PC-3 (cell line): ENCODE measurements around the gene SPAM1. TPM values are rescaled to one million over a fixed set of nuclear protein-coding genes. Genes with fewer than 3 reads are reported as not detected.

Source experiments
- ATAC-seq: fragments of 200-7000 bp; cut with Tn5 transposase; 2 replicates; pipeline ENCODE4 v1.9.1; 2020; ENCODE audit warnings: mild to moderate bottlenecking, moderate library complexity
- BruUV-seq: library from RNA; stranded (reverse); fragments of 400-500 nt; replicated peaks from 2 replicates; lab custom pipeline; 2021; lab: Mats Ljungman, UMichigan
- CTCF ChIA-PET: fragments of 300-600 bp; sonication (Branson Sonifier 250); formaldehyde crosslinking; loops from one replicate; lab custom pipeline; 2022; ENCODE audit warnings: antibody characterized with exemption; lab: Charles Lee
- POLR2A ChIA-PET: fragments of 300-600 bp; sonication (Branson Sonifier 250); formaldehyde crosslinking; loops from one replicate; lab custom pipeline; 2022; ENCODE audit warnings: antibody characterized with exemption; ENCODE audit not compliant: unreplicated experiment; lab: Charles Lee
- DNase-seq: peaks from one replicate; pipeline ENCODE4 v3.0.0-alpha.2; 2015
- H2AFZ ChIP-seq: fragments of 300-600 bp; sonication (generic); 2 replicates; pipeline ENCODE4 v1.6.0; 2016; ENCODE audit warnings: antibody characterized with exemption, low read length
- H3F3A ChIP-seq: fragments of 300-600 bp; sonication (generic); one replicate; pipeline ENCODE4 v1.6.0; 2017; ENCODE audit warnings: antibody characterized with exemption, low read length, control low read depth, mild to moderate bottlenecking; ENCODE audit not compliant: unreplicated experiment
- H3K27ac ChIP-seq: fragments of 300-600 bp; sonication (generic); 2 replicates; pipeline ENCODE4 v1.5.1; 2016; ENCODE audit warnings: mild to moderate bottlenecking, low read length
- H3K27me3 ChIP-seq: fragments of 300-600 bp; sonication (generic); 2 replicates; pipeline ENCODE4 v1.6.1; 2016; ENCODE audit warnings: low read length, mixed read lengths
- H3K36me3 ChIP-seq: fragments of 300-600 bp; sonication (generic); 2 replicates; pipeline ENCODE4 v1.6.1; 2016; ENCODE audit warnings: low read depth, mixed run types, low read length, mixed read lengths
- H3K4me1 ChIP-seq: fragments of 300-600 bp; sonication (generic); 2 replicates; pipeline ENCODE4 v1.5.1; 2016; ENCODE audit warnings: low read length; ENCODE audit not compliant: insufficient read depth
- H3K4me2 ChIP-seq: fragments of 300-600 bp; sonication (generic); 2 replicates; pipeline ENCODE4 v1.6.0; 2016; ENCODE audit warnings: low read length
- H3K4me3 ChIP-seq: fragments of 300-600 bp; sonication (generic); 2 replicates; pipeline ENCODE4 v1.5.1; 2016; ENCODE audit warnings: mild to moderate bottlenecking, low read length, mixed read lengths
- H3K79me2 ChIP-seq: fragments of 300-600 bp; sonication (generic); 2 replicates; pipeline ENCODE4 v1.6.1; 2017; ENCODE audit warnings: low read length, mixed read lengths
- H3K9ac ChIP-seq: fragments of 300-600 bp; sonication (generic); 2 replicates; pipeline ENCODE4 v1.6.0; 2016; ENCODE audit warnings: mild to moderate bottlenecking, low read length
- H3K9me2 ChIP-seq: fragments of 300-600 bp; sonication (generic); replicated peaks from 2 replicates; pipeline ENCODE4 v1.6.1; 2016; ENCODE audit warnings: mixed run types, low read length, mixed read lengths
- H3K9me3 ChIP-seq: fragments of 300-600 bp; sonication (generic); 2 replicates; pipeline ENCODE4 v1.6.1; 2016; ENCODE audit warnings: low read length, mixed read lengths
- H4K20me1 ChIP-seq: fragments of 300-600 bp; sonication (generic); 2 replicates; pipeline ENCODE4 v1.6.1; 2016; ENCODE audit warnings: low read length, mixed read lengths
- EZH2 ChIP-seq: fragments of 300-600 bp; sonication (generic); IDR thresholded peaks from one replicate; pipeline ENCODE4 v1.6.1; 2017; ENCODE audit warnings: antibody characterized with exemption, mild to moderate bottlenecking, low read length; ENCODE audit not compliant: unreplicated experiment
- EZH2phosphoT487 ChIP-seq: fragments of 300-600 bp; sonication (generic); IDR thresholded peaks from 2 replicates; pipeline ENCODE4 v1.6.1; 2018; ENCODE audit warnings: mild to moderate bottlenecking, antibody characterized with exemption, low read length, borderline replicate concordance
- intact Hi-C: fragments of 100-400 bp; cut with micrococcal nuclease; formaldehyde crosslinking; loops from 2 replicates; pipeline ENCODE4 v1.9.0; 2023
- total RNA-seq: library from RNA; depleted of rRNA; stranded (reverse); fragments of >200 nt; gene quantifications from 2 replicates; pipeline ENCODE4 v1.2.3, GENCODE V29; 2014
- TF ChIP-seq, protein P1 (sequence below): fragments of 300-600 bp; sonication (generic); conservative IDR thresholded peaks from 2 replicates; pipeline ENCODE4 v1.5.1; 2017; ENCODE audit warnings: antibody characterized with exemption, low read depth, mild to moderate bottlenecking, low read length

SPAM1 gene
- total RNA-seq, 1 experiment from 2014 or later, result not detected

DNA sequence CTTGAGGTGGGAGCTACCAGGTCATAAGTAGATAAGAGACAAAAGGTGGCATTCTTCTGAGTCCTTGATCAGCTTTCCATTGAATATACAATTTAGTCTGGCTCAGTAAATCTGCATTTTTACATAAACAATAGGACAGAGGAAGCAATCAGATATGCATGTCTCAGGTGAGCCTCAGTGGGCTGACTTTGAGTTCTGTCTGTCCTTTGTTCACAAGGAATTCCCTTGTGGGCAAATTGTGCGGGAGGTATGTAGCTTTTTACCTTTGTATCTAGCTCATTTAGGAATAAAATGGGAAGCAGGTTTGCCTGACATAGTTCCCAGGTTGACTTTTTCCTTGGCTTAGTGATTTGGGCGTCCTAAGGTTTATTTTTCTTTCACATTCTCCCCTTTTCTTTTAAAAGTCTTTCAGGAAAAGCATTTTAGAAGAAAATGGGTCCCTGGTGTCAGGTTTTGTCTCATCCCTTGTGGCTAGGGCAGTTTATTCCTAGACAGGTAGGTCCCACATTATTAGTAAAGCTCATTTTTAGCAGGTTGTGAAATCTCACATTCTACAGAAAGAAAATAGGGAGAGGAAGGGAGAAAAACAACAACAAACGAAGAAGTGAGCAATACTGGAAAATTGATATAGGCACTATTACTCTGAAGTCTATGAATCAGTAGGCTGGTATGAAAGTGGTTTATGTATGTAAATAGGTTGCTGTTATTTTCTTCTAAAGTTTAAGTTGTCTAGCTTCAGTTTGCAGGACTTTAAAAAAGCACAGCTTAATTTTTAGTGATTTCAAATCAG lies 16.5 kb downstream of the SPAM1 start:
- no peaks in the 10 kb centered on the region for H3F3A ChIP-seq
- H3K9me3 ChIP-seq, result no peaks in the 10 kb centered on the region
- intact Hi-C loops, result no loop called here
- TF ChIP-seq EZH2phosphoT487 (no peak), EZH2 (no peak)
- TF ChIP-seq, protein P1, sequence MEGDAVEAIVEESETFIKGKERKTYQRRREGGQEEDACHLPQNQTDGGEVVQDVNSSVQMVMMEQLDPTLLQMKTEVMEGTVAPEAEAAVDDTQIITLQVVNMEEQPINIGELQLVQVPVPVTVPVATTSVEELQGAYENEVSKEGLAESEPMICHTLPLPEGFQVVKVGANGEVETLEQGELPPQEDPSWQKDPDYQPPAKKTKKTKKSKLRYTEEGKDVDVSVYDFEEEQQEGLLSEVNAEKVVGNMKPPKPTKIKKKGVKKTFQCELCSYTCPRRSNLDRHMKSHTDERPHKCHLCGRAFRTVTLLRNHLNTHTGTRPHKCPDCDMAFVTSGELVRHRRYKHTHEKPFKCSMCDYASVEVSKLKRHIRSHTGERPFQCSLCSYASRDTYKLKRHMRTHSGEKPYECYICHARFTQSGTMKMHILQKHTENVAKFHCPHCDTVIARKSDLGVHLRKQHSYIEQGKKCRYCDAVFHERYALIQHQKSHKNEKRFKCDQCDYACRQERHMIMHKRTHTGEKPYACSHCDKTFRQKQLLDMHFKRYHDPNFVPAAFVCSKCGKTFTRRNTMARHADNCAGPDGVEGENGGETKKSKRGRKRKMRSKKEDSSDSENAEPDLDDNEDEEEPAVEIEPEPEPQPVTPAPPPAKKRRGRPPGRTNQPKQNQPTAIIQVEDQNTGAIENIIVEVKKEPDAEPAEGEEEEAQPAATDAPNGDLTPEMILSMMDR, result no peak
- H3K27me3 ChIP-seq, result no peaks in the 10 kb centered on the region
- ChIA-PET CTCF (interaction anchor here (0.5 to 0.6 kb wide), 2 partner anchors 574 to 1458 kb away, joined by 3 read pairs; no protein-coding TSS in a partner anchor), POLR2A (no interaction called here)
- no peak overlapping the region for H2AFZ ChIP-seq
- H3K27ac ChIP-seq, result no peak overlapping the region
- no peaks in the 10 kb centered on the region for H3K9me2 ChIP-seq
- H3K4me3 ChIP-seq, result no peak overlapping the region
- H3K4me1 ChIP-seq, result peaks cover 16% of the 10 kb centered on the region
- no TSS peak for BruUV-seq
- H3K9ac ChIP-seq, result no peak overlapping the region
- no peaks in the 10 kb centered on the region for H3K36me3 ChIP-seq
- DNase-seq, result peak; percentile 41
- H3K79me2 ChIP-seq, result no peaks in the 10 kb centered on the region
- peak overlapping the region; percentile 17; the same call in 1 of the 2 replicates for H3K4me2 ChIP-seq
- no peaks in the 10 kb centered on the region for H4K20me1 ChIP-seq
- no peak for ATAC-seq

DNA sequence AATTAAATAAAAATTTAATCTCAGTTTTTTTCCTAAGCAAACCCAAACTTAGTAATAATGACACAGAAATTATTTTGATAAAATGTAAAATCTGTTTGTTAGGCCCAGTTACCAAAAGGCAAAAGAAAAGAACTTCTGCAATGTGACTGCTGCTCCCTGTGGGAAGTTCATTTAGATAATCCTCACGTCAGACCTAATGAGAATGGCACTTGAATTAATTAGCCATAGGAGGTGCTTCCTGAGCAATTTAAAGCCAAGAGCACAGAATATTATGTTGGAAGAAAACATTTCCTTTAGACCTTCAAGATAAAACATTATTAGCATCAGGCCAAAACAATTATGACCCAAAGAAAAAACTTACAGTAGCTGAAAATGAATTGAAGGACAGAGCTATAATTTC lies 19.4 kb downstream of the SPAM1 start:
- Histone ChIP-seq H2AFZ (no peak overlapping the region), H3K36me3 (no peaks in the 10 kb centered on the region), H3K4me2 (no peak overlapping the region), H4K20me1 (no peaks in the 10 kb centered on the region), H3K79me2 (no peaks in the 10 kb centered on the region), H3K9ac (no peak overlapping the region), H3K4me1 (peaks cover 16% of the 10 kb centered on the region), H3K27me3 (no peaks in the 10 kb centered on the region), H3K9me3 (no peaks in the 10 kb centered on the region), H3K9me2 (no peaks in the 10 kb centered on the region), H3K27ac (no peak overlapping the region), H3K4me3 (no peak overlapping the region), H3F3A (no peaks in the 10 kb centered on the region)
- intact Hi-C loops, result no loop called here
- ChIA-PET POLR2A (no interaction called here), CTCF (no interaction called here)
- BruUV-seq, result no TSS peak
- DNase-seq (no peak), ATAC-seq (no peak)
- TF ChIP-seq EZH2phosphoT487 (no peak), EZH2 (no peak)
- TF ChIP-seq, protein P1, result no peak

DNA sequence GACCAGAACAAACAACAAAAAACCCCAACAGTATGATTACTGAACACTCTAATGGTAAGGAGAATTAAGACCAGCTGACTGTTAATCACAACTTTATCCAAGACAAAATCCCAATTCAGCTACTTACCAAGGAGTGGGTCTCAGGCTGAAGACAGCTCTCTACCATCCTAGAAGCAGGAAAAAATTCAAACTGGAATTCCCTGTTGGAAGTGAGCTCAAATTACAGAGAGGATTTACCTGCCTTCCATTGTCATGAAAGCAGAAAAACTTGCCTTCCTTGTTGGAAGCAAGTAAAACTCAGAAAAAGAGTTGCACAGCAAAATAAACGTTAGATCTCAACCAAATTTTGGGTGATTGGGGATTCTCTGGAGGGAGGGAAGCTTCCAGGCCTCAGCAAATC lies 20.9 kb downstream of the SPAM1 start:
- intact Hi-C loops, result no loop called here
- H4K20me1 ChIP-seq, result no peaks in the 10 kb centered on the region
- no peaks in the 10 kb centered on the region for H3K27me3 ChIP-seq
- H3K36me3 ChIP-seq, result no peaks in the 10 kb centered on the region
- DNase-seq (peak; percentile 14), ATAC-seq (no peak)
- H3K4me2 ChIP-seq, result no peak overlapping the region
- no peaks in the 10 kb centered on the region for H3K9me3 ChIP-seq
- no peak overlapping the region for H3K9ac ChIP-seq
- H3K27ac ChIP-seq, result no peak overlapping the region
- ChIA-PET CTCF (no interaction called here), POLR2A (interaction anchor here (0.6 kb wide), 1 partner anchor 879 kb away, joined by 3 read pairs; no protein-coding TSS in a partner anchor)
- no peak overlapping the region for H2AFZ ChIP-seq
- H3K9me2 ChIP-seq, result no peaks in the 10 kb centered on the region
- H3K4me1 ChIP-seq, result peaks cover 11% of the 10 kb centered on the region
- no peaks in the 10 kb centered on the region for H3K79me2 ChIP-seq
- H3F3A ChIP-seq, result no peaks in the 10 kb centered on the region
- BruUV-seq, result no TSS peak
- H3K4me3 ChIP-seq, result no peak overlapping the region
- TF ChIP-seq, protein P1, result no peak
- TF ChIP-seq EZH2phosphoT487 (no peak), EZH2 (no peak)
